Measurements from ENCODE around the gene GNB1L.

GRCh38 chr22:19898145-19898544 lies 43.5 kb upstream of the GNB1L start:
- no peak for TF ChIP-seq CTCF (IDR thresholded peaks at IDR 0.05; ENCODE audit: poor library complexity, severe bottlenecking)
- no peak for TF ChIP-seq POLR2AphosphoS5 (IDR thresholded peaks at IDR 0.05)
- TF ChIP-seq REST (IDR thresholded peaks at IDR 0.05; ENCODE audit: borderline replicate concordance) = no peak
- TF ChIP-seq MXI1 (conservative IDR thresholded peaks at IDR 0.05; ENCODE audit: poor library complexity, severe bottlenecking) = no peak
- TF ChIP-seq TAF1 (IDR thresholded peaks at IDR 0.05; ENCODE audit: low read depth) = no peak
